ENCODE data around the gene HABP4. TPM values are rescaled to one million over a fixed set of nuclear protein-coding genes. Genes with fewer than 3 reads are reported as not detected.

Gene HABP4
- total RNA-seq, 2 donors from 2014 or later: 13.5 to 24.3 TPM

GRCh38 chr9:96482476-96482875 lies 32.5 kb downstream of the HABP4 start:
- no peak overlapping the region for H3K27ac ChIP-seq

GRCh38 chr9:96483197-96483596 lies 33.2 kb downstream of the HABP4 start:
- no peaks in the 10 kb centered on the region for H3K27me3 ChIP-seq (replicated peaks; ENCODE audit: insufficient read depth)
- no peak for DNase-seq (ENCODE audit: low spot score)
- H3K27ac ChIP-seq: no peak overlapping the region
- H3K9me3 ChIP-seq: no peaks in the 10 kb centered on the region
- H3K36me3 ChIP-seq: no peaks in the 10 kb centered on the region
- no peaks in the 10 kb centered on the region for H3K4me1 ChIP-seq (replicated peaks)
- intact Hi-C loops (cut with DNase I): no loop called here
- no peak for TF ChIP-seq POLR2AphosphoS5 (IDR thresholded peaks at IDR 0.05)
- TF ChIP-seq, protein P1, sequence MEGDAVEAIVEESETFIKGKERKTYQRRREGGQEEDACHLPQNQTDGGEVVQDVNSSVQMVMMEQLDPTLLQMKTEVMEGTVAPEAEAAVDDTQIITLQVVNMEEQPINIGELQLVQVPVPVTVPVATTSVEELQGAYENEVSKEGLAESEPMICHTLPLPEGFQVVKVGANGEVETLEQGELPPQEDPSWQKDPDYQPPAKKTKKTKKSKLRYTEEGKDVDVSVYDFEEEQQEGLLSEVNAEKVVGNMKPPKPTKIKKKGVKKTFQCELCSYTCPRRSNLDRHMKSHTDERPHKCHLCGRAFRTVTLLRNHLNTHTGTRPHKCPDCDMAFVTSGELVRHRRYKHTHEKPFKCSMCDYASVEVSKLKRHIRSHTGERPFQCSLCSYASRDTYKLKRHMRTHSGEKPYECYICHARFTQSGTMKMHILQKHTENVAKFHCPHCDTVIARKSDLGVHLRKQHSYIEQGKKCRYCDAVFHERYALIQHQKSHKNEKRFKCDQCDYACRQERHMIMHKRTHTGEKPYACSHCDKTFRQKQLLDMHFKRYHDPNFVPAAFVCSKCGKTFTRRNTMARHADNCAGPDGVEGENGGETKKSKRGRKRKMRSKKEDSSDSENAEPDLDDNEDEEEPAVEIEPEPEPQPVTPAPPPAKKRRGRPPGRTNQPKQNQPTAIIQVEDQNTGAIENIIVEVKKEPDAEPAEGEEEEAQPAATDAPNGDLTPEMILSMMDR (IDR thresholded peaks at IDR 0.05): no peak
- no peak for TF ChIP-seq POLR2A (IDR thresholded peaks at IDR 0.05)
- no peak overlapping the region for H3K4me3 ChIP-seq
- 95% methylated on average over 4 of the region's 4 CpGs for WGBS

More at GRCh38 chr9:96482476-96482875, 32.5 kb downstream of the HABP4 start:
- 93% methylated on average over 2 of the region's 2 CpGs for WGBS
- H3K4me1 ChIP-seq (replicated peaks): no peaks in the 10 kb centered on the region
- no peak overlapping the region for H3K4me3 ChIP-seq
- H3K36me3 ChIP-seq: no peaks in the 10 kb centered on the region
- TF ChIP-seq, protein P1 (IDR thresholded peaks at IDR 0.05): no peak
- no peak for TF ChIP-seq POLR2AphosphoS5 (IDR thresholded peaks at IDR 0.05)
- no peak for TF ChIP-seq POLR2A (IDR thresholded peaks at IDR 0.05)
- H3K9me3 ChIP-seq: no peaks in the 10 kb centered on the region
- H3K27me3 ChIP-seq (replicated peaks; ENCODE audit: insufficient read depth): no peaks in the 10 kb centered on the region
- no peak for DNase-seq (ENCODE audit: low spot score)
- intact Hi-C loops (cut with DNase I): no loop called here

DNA sequence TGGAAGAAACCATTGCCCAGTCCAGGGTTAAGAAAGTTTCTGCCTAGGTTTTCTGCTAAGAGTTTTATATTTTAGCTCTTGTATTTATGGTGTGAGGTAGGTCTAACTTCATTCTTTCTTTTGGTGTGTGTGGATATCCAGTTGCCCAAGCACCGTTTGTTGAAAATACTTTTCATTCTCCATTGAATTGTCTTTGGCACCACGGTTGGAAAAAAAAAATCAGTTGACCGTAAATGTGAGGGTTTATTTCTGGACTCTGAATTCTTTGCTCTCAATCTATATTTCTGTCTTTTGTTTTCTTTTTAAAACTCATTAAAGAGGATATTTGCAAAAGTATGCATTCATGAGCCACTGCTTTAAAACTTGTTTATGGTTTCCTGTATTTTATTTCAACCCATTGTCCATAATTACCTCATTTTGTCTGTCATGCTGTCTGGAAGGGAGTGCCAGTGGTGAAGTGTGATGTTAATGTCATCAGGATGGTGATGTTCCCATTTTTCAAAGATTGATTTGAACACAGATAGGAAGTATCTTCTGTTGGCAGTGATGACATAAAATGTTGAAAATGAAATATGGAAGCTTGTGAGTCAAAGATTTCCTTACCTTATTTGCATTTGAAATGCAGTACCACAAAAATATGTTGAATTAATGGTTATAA lies 33.9 kb downstream of the HABP4 start:
- no peaks in the 10 kb centered on the region for H3K4me1 ChIP-seq (replicated peaks)
- H3K27me3 ChIP-seq (replicated peaks; ENCODE audit: insufficient read depth): no peaks in the 10 kb centered on the region
- H3K9me3 ChIP-seq: no peaks in the 10 kb centered on the region
- intact Hi-C loops (cut with DNase I): no loop called here
- 47% methylated on average over 3 of the region's 3 CpGs for WGBS
- no peak overlapping the region for H3K4me3 ChIP-seq
- TF ChIP-seq POLR2AphosphoS5 (IDR thresholded peaks at IDR 0.05): no peak
- TF ChIP-seq, protein P1 (IDR thresholded peaks at IDR 0.05): no peak
- no peak for DNase-seq (ENCODE audit: low spot score)
- H3K36me3 ChIP-seq: no peaks in the 10 kb centered on the region
- no peak overlapping the region for H3K27ac ChIP-seq

GRCh38 chr9:96484521-96484931 lies 34.6 kb downstream of the HABP4 start:
- DNase-seq (ENCODE audit: low spot score): no peak
- no peaks in the 10 kb centered on the region for H3K36me3 ChIP-seq
- no peak overlapping the region for H3K27ac ChIP-seq
- H3K4me3 ChIP-seq: no peak overlapping the region
- no peaks in the 10 kb centered on the region for H3K9me3 ChIP-seq
- no peaks in the 10 kb centered on the region for H3K4me1 ChIP-seq (replicated peaks)
- intact Hi-C loops (cut with DNase I): no loop called here
- 89% methylated on average over 4 of the region's 4 CpGs for WGBS
- TF ChIP-seq POLR2AphosphoS5 (IDR thresholded peaks at IDR 0.05): no peak
- no peaks in the 10 kb centered on the region for H3K27me3 ChIP-seq (replicated peaks; ENCODE audit: insufficient read depth)

DNA sequence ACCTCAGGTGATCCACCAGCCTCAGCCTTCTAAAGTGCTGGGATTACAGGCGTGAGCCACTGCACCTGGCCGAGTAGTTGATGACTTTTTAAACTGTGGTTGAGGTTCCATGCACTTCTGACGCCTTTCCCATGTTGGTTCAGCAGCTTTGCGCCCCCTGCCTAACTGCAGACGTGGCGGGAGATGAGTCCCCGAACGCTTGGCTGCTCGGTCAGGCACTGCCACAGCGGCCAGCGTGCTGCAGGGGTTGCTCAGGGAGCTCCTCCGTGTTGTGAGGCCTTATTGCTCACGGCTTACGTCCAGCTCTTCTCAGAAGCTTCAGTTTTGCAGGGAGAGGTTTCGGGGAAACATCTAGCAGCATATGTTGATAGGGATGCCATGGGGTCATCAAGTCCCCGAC lies 35.3 kb downstream of the HABP4 start:
- TF ChIP-seq POLR2AphosphoS5 (IDR thresholded peaks at IDR 0.05) (no peak), POLR2A (IDR thresholded peaks at IDR 0.05) (no peak)
- TF ChIP-seq, protein P1 (IDR thresholded peaks at IDR 0.05): no peak
- H3K4me1 ChIP-seq (replicated peaks): no peaks in the 10 kb centered on the region
- 98% methylated on average over 16 of the region's 16 CpGs for WGBS
- H3K4me3 ChIP-seq: no peak overlapping the region
- H3K27me3 ChIP-seq (replicated peaks; ENCODE audit: insufficient read depth): no peaks in the 10 kb centered on the region
- no peaks in the 10 kb centered on the region for H3K9me3 ChIP-seq
- H3K36me3 ChIP-seq: peaks cover 0 to 2% of the 10 kb centered on the region in 2 donors
- H3K27ac ChIP-seq: no peak overlapping the region
- DNase-seq (ENCODE audit: low spot score): no peak
- intact Hi-C loops (cut with DNase I): no loop called here
